HEK293 (cell line): ENCODE results near the gene SUMF1.

Source experiments
- BCL11A ChIP-seq: fragments of 450-650 bp; formaldehyde crosslinking; IDR thresholded peaks from 2 replicates; pipeline ENCODE4 v1.5.1; 2016; ENCODE audit warnings: low read depth, missing biosample characterization, missing genetic modification characterization
- GLIS2 ChIP-seq: fragments of 450-650 bp; formaldehyde crosslinking; IDR thresholded peaks from 2 replicates; pipeline ENCODE4 v1.5.1; 2016; ENCODE audit warnings: missing biosample characterization, missing genetic modification characterization
- IKZF3 ChIP-seq: fragments of 450-650 bp; IDR thresholded peaks from 2 replicates; pipeline ENCODE4 v1.5.0; 2018; ENCODE audit warnings: missing biosample characterization, mild to moderate bottlenecking, missing genetic modification characterization, moderate library complexity
- MEIS1 ChIP-seq: sonication (generic); formaldehyde crosslinking; IDR thresholded peaks from 2 replicates; pipeline ENCODE4 v1.8.1; 2022; ENCODE audit warnings: missing genetic modification reagents, mild to moderate bottlenecking, borderline replicate concordance
- SP2 ChIP-seq: fragments of 450-650 bp; formaldehyde crosslinking; IDR thresholded peaks from 2 replicates; pipeline ENCODE4 v1.5.1; 2016; ENCODE audit warnings: missing biosample characterization, missing genetic modification characterization
- WT1 ChIP-seq: fragments of 450-650 bp; formaldehyde crosslinking; IDR thresholded peaks from 2 replicates; pipeline ENCODE4 v1.5.1; 2016; ENCODE audit warnings: missing biosample characterization, missing genetic modification characterization
- ZBTB20 ChIP-seq: fragments of 450-650 bp; formaldehyde crosslinking; IDR thresholded peaks from 2 replicates; pipeline ENCODE4 v1.5.1; 2016; ENCODE audit warnings: missing biosample characterization, missing genetic modification characterization
- ZBTB44 ChIP-seq: fragments of 450-650 bp; IDR thresholded peaks from 2 replicates; pipeline ENCODE4 v1.5.1; 2018; ENCODE audit warnings: missing biosample characterization, mild to moderate bottlenecking, missing genetic modification characterization
- ZBTB8A ChIP-seq: fragments of 450-650 bp; formaldehyde crosslinking; IDR thresholded peaks from 2 replicates; pipeline ENCODE4 v1.5.1; 2016; ENCODE audit warnings: missing biosample characterization, missing genetic modification characterization
- ZFHX2 ChIP-seq: fragments of 450-650 bp; formaldehyde crosslinking; conservative IDR thresholded peaks from 2 replicates; pipeline ENCODE4 v1.5.1; 2016; ENCODE audit warnings: missing biosample characterization, missing genetic modification characterization
- ZFP37 ChIP-seq: fragments of 450-650 bp; formaldehyde crosslinking; IDR thresholded peaks from 2 replicates; pipeline ENCODE4 v1.5.1; 2016; ENCODE audit warnings: missing biosample characterization, missing genetic modification characterization
- ZFP69B ChIP-seq: fragments of 450-650 bp; formaldehyde crosslinking; IDR thresholded peaks from 2 replicates; pipeline ENCODE4 v1.5.1; 2016; ENCODE audit warnings: missing biosample characterization, missing genetic modification characterization
- ZNF146 ChIP-seq: fragments of 450-650 bp; formaldehyde crosslinking; IDR thresholded peaks from 2 replicates; pipeline ENCODE4 v1.5.1; 2016; ENCODE audit warnings: missing biosample characterization, missing genetic modification characterization
- ZNF155 ChIP-seq: fragments of 450-650 bp; formaldehyde crosslinking; IDR thresholded peaks from 2 replicates; pipeline ENCODE4 v1.5.1; 2016; ENCODE audit warnings: missing biosample characterization, missing genetic modification characterization
- ZNF2 ChIP-seq: fragments of 450-650 bp; formaldehyde crosslinking; IDR thresholded peaks from 2 replicates; pipeline ENCODE4 v1.5.1; 2016; ENCODE audit warnings: missing biosample characterization, missing genetic modification characterization
- ZNF202 ChIP-seq: fragments of 450-650 bp; formaldehyde crosslinking; IDR thresholded peaks from 2 replicates; pipeline ENCODE4 v1.5.1; 2016; ENCODE audit warnings: missing biosample characterization, missing genetic modification characterization, borderline replicate concordance
- ZNF324 ChIP-seq: fragments of 450-650 bp; formaldehyde crosslinking; IDR thresholded peaks from 2 replicates; pipeline ENCODE4 v1.5.1; 2016; ENCODE audit warnings: missing biosample characterization, missing genetic modification characterization
- ZNF335 ChIP-seq: fragments of 450-650 bp; formaldehyde crosslinking; conservative IDR thresholded peaks from 2 replicates; pipeline ENCODE4 v1.5.1; 2016; ENCODE audit warnings: missing biosample characterization, missing genetic modification characterization
- ZNF366 ChIP-seq: fragments of 450-650 bp; formaldehyde crosslinking; conservative IDR thresholded peaks from 2 replicates; pipeline ENCODE4 v1.5.1; 2016; ENCODE audit warnings: missing biosample characterization, missing genetic modification characterization
- ZNF426 ChIP-seq: fragments of 450-650 bp; formaldehyde crosslinking; IDR thresholded peaks from 2 replicates; pipeline ENCODE4 v1.5.1; 2017; ENCODE audit warnings: missing biosample characterization, missing genetic modification characterization, mild to moderate bottlenecking, inconsistent platforms, moderate library complexity
- ZNF555 ChIP-seq: fragments of 450-650 bp; formaldehyde crosslinking; conservative IDR thresholded peaks from 2 replicates; pipeline ENCODE4 v1.5.1; 2017; ENCODE audit warnings: missing biosample characterization, mild to moderate bottlenecking, missing genetic modification characterization, inconsistent platforms
- ZNF596 ChIP-seq: fragments of 450-650 bp; IDR thresholded peaks from 2 replicates; pipeline ENCODE4 v1.5.0; 2018; ENCODE audit warnings: missing biosample characterization, mild to moderate bottlenecking, missing genetic modification characterization, moderate library complexity
- ZNF610 ChIP-seq: fragments of 450-650 bp; formaldehyde crosslinking; IDR thresholded peaks from 2 replicates; pipeline ENCODE4 v1.5.1; 2016; ENCODE audit warnings: missing biosample characterization, missing genetic modification characterization, borderline replicate concordance
- ZNF629 ChIP-seq: fragments of 450-650 bp; formaldehyde crosslinking; IDR thresholded peaks from 2 replicates; pipeline ENCODE4 v1.5.1; 2017; ENCODE audit warnings: missing biosample characterization, missing genetic modification characterization
- ZNF707 ChIP-seq: fragments of 450-650 bp; formaldehyde crosslinking; IDR thresholded peaks from 2 replicates; pipeline ENCODE4 v1.5.1; 2016; ENCODE audit warnings: missing biosample characterization, missing genetic modification characterization
- ZNF785 ChIP-seq: fragments of 450-650 bp; formaldehyde crosslinking; IDR thresholded peaks from 2 replicates; pipeline ENCODE4 v1.5.1; 2016; ENCODE audit warnings: missing biosample characterization, missing genetic modification characterization
- ZSCAN30 ChIP-seq: fragments of 450-650 bp; IDR thresholded peaks from 2 replicates; pipeline ENCODE4 v1.5.1; 2018; ENCODE audit warnings: missing biosample characterization, mild to moderate bottlenecking, missing genetic modification characterization, moderate library complexity
- ZXDB ChIP-seq: fragments of 450-650 bp; formaldehyde crosslinking; IDR thresholded peaks from 2 replicates; pipeline ENCODE4 v1.5.1; 2016; ENCODE audit warnings: missing biosample characterization, missing genetic modification characterization
- TF ChIP-seq, protein P1 (sequence below): fragments of 450-650 bp; formaldehyde crosslinking; IDR thresholded peaks from 2 replicates; pipeline ENCODE4 v1.5.1; 2016; ENCODE audit warnings: missing biosample characterization, missing genetic modification characterization, borderline replicate concordance
- TF ChIP-seq, protein P2 (sequence below): fragments of 450-650 bp; formaldehyde crosslinking; conservative IDR thresholded peaks from 2 replicates; pipeline ENCODE4 v1.5.1; 2016; ENCODE audit warnings: low read depth, missing biosample characterization, missing genetic modification characterization

SUMF1 gene

GRCh38 chr3:4493014-4493940 is 26.2 kb upstream of the SUMF1 start, which contains the start of gene ITPR1 (continued):
- TF ChIP-seq ZFP69B (peak; percentile 55), ZNF629 (tag by site-specific recombination) (peak; percentile 56), GLIS2 (tag by site-specific recombination) (peak; percentile 56; the same call in 1 of the 2 replicates), ZNF785 (0 out of 2 replicates have a peak, but pooled peaks have one; percentile 27), ZNF707 (tag by site-specific recombination) (no peak), ZBTB8A (tag by site-specific recombination) (peak; percentile 85), ZXDB (tag by site-specific recombination) (peak; percentile 81), ZNF335 (tag by site-specific recombination) (peak; percentile 75), ZNF555 (no peak), WT1 (tag by site-specific recombination) (peak; percentile 65), MEIS1 (no peak), ZBTB44 (tag by site-specific recombination) (peak; percentile 51; the same call in 1 of the 2 replicates), ZNF610 (tag by site-specific recombination) (peak; percentile 23; the same call in 1 of the 2 replicates), ZNF426 (no peak), ZSCAN30 (tag by site-specific recombination) (0 out of 2 replicates have a peak, but pooled peaks have one; percentile 20), BCL11A (tag by site-specific recombination) (no peak), ZNF146 (tag by site-specific recombination) (no peak), ZNF324 (tag by site-specific recombination) (peak; percentile 6; the same call in 1 of the 2 replicates), ZNF596 (tag by site-specific recombination) (peak; percentile 18; the same call in 1 of the 2 replicates), ZNF202 (tag by site-specific recombination) (no peak), ZNF155 (tag by site-specific recombination) (no peak), ZFHX2 (tag by site-specific recombination) (peak; percentile 98), SP2 (tag by site-specific recombination) (peak; percentile 42), ZFP37 (tag by site-specific recombination) (peak; percentile 71), ZBTB20 (peak; percentile 20; the same call in 1 of the 2 replicates), ZNF366 (peak; percentile 90), ZNF2 (tag by site-specific recombination) (peak; percentile 61), IKZF3 (tag by site-specific recombination) (0 out of 2 replicates have a peak, but pooled peaks have one; percentile 3)
- TF ChIP-seq, protein P1, sequence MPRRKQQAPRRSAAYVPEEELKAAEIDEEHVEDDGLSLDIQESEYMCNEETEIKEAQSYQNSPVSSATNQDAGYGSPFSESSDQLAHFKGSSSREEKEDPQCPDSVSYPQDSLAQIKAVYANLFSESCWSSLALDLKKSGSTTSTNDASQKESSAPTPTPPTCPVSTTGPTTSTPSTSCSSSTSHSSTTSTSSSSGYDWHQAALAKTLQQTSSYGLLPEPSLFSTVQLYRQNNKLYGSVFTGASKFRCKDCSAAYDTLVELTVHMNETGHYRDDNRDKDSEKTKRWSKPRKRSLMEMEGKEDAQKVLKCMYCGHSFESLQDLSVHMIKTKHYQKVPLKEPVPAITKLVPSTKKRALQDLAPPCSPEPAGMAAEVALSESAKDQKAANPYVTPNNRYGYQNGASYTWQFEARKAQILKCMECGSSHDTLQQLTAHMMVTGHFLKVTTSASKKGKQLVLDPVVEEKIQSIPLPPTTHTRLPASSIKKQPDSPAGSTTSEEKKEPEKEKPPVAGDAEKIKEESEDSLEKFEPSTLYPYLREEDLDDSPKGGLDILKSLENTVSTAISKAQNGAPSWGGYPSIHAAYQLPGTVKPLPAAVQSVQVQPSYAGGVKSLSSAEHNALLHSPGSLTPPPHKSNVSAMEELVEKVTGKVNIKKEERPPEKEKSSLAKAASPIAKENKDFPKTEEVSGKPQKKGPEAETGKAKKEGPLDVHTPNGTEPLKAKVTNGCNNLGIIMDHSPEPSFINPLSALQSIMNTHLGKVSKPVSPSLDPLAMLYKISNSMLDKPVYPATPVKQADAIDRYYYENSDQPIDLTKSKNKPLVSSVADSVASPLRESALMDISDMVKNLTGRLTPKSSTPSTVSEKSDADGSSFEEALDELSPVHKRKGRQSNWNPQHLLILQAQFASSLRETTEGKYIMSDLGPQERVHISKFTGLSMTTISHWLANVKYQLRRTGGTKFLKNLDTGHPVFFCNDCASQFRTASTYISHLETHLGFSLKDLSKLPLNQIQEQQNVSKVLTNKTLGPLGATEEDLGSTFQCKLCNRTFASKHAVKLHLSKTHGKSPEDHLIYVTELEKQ (tag by site-specific recombination), result 0 out of 2 replicates have a peak, but pooled peaks have one; percentile 17
- TF ChIP-seq, protein P2, sequence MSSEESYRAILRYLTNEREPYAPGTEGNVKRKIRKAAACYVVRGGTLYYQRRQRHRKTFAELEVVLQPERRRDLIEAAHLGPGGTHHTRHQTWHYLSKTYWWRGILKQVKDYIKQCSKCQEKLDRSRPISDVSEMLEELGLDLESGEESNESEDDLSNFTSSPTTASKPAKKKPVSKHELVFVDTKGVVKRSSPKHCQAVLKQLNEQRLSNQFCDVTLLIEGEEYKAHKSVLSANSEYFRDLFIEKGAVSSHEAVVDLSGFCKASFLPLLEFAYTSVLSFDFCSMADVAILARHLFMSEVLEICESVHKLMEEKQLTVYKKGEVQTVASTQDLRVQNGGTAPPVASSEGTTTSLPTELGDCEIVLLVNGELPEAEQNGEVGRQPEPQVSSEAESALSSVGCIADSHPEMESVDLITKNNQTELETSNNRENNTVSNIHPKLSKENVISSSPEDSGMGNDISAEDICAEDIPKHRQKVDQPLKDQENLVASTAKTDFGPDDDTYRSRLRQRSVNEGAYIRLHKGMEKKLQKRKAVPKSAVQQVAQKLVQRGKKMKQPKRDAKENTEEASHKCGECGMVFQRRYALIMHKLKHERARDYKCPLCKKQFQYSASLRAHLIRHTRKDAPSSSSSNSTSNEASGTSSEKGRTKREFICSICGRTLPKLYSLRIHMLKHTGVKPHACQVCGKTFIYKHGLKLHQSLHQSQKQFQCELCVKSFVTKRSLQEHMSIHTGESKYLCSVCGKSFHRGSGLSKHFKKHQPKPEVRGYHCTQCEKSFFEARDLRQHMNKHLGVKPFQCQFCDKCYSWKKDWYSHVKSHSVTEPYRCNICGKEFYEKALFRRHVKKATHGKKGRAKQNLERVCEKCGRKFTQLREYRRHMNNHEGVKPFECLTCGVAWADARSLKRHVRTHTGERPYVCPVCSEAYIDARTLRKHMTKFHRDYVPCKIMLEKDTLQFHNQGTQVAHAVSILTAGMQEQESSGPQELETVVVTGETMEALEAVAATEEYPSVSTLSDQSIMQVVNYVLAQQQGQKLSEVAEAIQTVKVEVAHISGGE (tag by site-specific recombination), result peak; percentile 58
